ENCODE results near the gene RASSF5. TPM values are rescaled to one million over a fixed set of nuclear protein-coding genes. Genes with fewer than 3 reads are reported as not detected.

Gene RASSF5
- total and polyA plus RNA-seq, 9 of the 15 experiments (the other 6 are each of a cell fraction or from before 2014, with no cell fraction given), result 6.1 to 41.0 (median 25.2) TPM

GRCh38 chr1:206557636-206558473 is 50.5 kb downstream of the RASSF5 start:
- POLR2A ChIA-PET, result interaction anchor here (0.8 to 3.7 kb wide), 6 partner anchors 9 to 351 kb away, joined by 3 to 24 read pairs (median 4); no protein-coding TSS in a partner anchor
- peaks cover 46% of the 10 kb centered on the region for H3K79me2 ChIP-seq (ENCODE audit: control insufficient read depth, insufficient read depth, low read length)
- TF ChIP-seq RHOXF2B (CRISPR knock-in tag; conservative IDR thresholded peaks at IDR 0.05) (0 out of 2 replicates have a peak, but pooled peaks have one; percentile 37), CCAR2 (IDR thresholded peaks at IDR 0.05; ENCODE audit: low read depth, low read length) (no peak), NR2C1 (IDR thresholded peaks at IDR 0.05) (no peak), NR2C1 (tag; IDR thresholded peaks at IDR 0.05) (0 out of 2 replicates have a peak, but pooled peaks have one; percentile 28), ERF (CRISPR knock-in tag; IDR thresholded peaks at IDR 0.05) (0 out of 2 replicates have a peak, but pooled peaks have one; percentile 30), DMBX1 (CRISPR knock-in tag; IDR thresholded peaks at IDR 0.05; ENCODE audit: borderline replicate concordance) (peak; percentile 67; the same call in 1 of the 2 replicates), MYC (IDR thresholded peaks at IDR 0.05; ENCODE audit: low read depth, low read length) (no peak), MYC (CRISPR knock-in tag; IDR thresholded peaks at IDR 0.05; ENCODE audit: borderline replicate concordance, low read depth) (peak; percentile 59; the same call in 1 of the 2 replicates), ZNF395 (CRISPR knock-in tag; IDR thresholded peaks at IDR 0.05) (peak; percentile 21; the same call in 1 of the 2 replicates), KDM2B (CRISPR knock-in tag; IDR thresholded peaks at IDR 0.05) (0 out of 2 replicates have a peak, but pooled peaks have one; percentile 5), E2F6 (IDR thresholded peaks at IDR 0.05; ENCODE audit: borderline replicate concordance in 1 of 2, extremely low read depth in 1 of 2, insufficient read depth in 1 of 2, insufficient read length in 1 of 2, low read depth in 1 of 2, low read length in 1 of 2, poor library complexity in 1 of 2, severe bottlenecking in 1 of 2) (peak in 1 of 2 experiments; percentile 54), ZBTB9 (CRISPR knock-in tag; IDR thresholded peaks at IDR 0.05) (0 out of 2 replicates have a peak, but pooled peaks have one; percentile 26), EP400 (IDR thresholded peaks at IDR 0.05) (0 out of 2 replicates have a peak, but pooled peaks have one; percentile 15), SIN3A (IDR thresholded peaks at IDR 0.05; ENCODE audit: borderline replicate concordance in 2 of 2, control insufficient read depth in 1 of 2, low read depth in 2 of 2, low read length in 2 of 2) (peak in 1 of 2 experiments; percentile 33; a peak in 1 of 4 replicates)

More at GRCh38 chr1:206557636-206558473, 50.5 kb downstream of the RASSF5 start:
- peak in 2 of 4 experiments; percentile 44 to 54 for DNase-seq (ENCODE audit: extremely low read depth in 1 of 4, low spot score in 3 of 4)
- peaks cover 21% of the 10 kb centered on the region for H3K36me3 ChIP-seq (ENCODE audit: control insufficient read depth, insufficient read depth, low read length)
- in situ Hi-C loops (cut with MboI), result no loop called here
- 6% methylated on average over 14 of the region's 14 CpGs for WGBS (ENCODE audit: insufficient coverage, low coverage, missing lambda C conversion rate)
- FAIRE-seq, result peak; percentile 67
- H3K9ac ChIP-seq (ENCODE audit: insufficient read depth in 1 of 2, low read depth in 2 of 2, low read length in 2 of 2), result peak overlapping the region; percentile 70 to 91
- peak overlapping the region; percentile 78 for H3K4me2 ChIP-seq (ENCODE audit: insufficient read depth, low read length)
- H3K27me3 ChIP-seq (ENCODE audit: control insufficient read depth in 2 of 2, insufficient read depth in 2 of 2, low read length in 2 of 2), result no peaks in the 10 kb centered on the region
- no peaks in the 10 kb centered on the region for H4K20me1 ChIP-seq (replicated peaks; ENCODE audit: control insufficient read depth, insufficient read depth, low read length)
- H3K4me3 ChIP-seq, result peak overlapping the region; percentile 63
- ATAC-seq, result peak; percentile 38
- intact Hi-C loops (cut with micrococcal nuclease), result loop anchor here (1.0 kb wide), 1 partner anchor 17 kb away; no protein-coding TSS in a partner anchor
- H2AFZ ChIP-seq (ENCODE audit: low read depth, low read length), result peak overlapping the region; percentile 72
- H3K9me1 ChIP-seq (ENCODE audit: control insufficient read depth, insufficient read depth, low read length), result no peaks in the 10 kb centered on the region
- H3K4me1 ChIP-seq (replicated peaks in 1 of 2; ENCODE audit: control insufficient read depth in 2 of 2, insufficient read depth in 2 of 2, low read length in 2 of 2), result peaks cover 38 to 71% of the 10 kb centered on the region in 2 experiments
- BruUV-seq (replicated peaks), result TSS peak; percentile 56
- H3K27ac ChIP-seq (ENCODE audit: extremely low read depth, low read depth, low read length), result peak overlapping the region; percentile 81
- CTCF ChIA-PET (ENCODE audit: low intra/inter-chr PET ratio), result interaction anchor here (0.7 kb wide), 2 partner anchors 13 to 25 kb away, joined by 3 read pairs; no protein-coding TSS in a partner anchor
- no peaks in the 10 kb centered on the region for H3K9me3 ChIP-seq (replicated peaks; ENCODE audit: control insufficient read depth, insufficient read depth, low read depth, low read length)

Measured in K562 (cell line).